Suprapubic skin (tissue), 3 donors: ENCODE data around the gene TMEM259.

Experiments
- CTCF ChIP-seq, 2 donors: fragments of 200-600 bp in 1 of 2; fragments of 450-650 bp in 1 of 2; sonication (generic) in 1 of 2; IDR thresholded peaks; one replicate each; pipeline ENCODE4 v1.5.1; 2016 to 2019; ENCODE audit warnings: antibody characterized with exemption in 2 of 2, mild to moderate bottlenecking in 1 of 2, moderate library complexity in 1 of 2
- POLR2A ChIP-seq, 2 donors: fragments of 450-650 bp; IDR thresholded peaks; one replicate each; pipeline ENCODE4 v1.6.1; 2017; ENCODE audit warnings: antibody characterized with exemption in 2 of 2, mild to moderate bottlenecking in 2 of 2, moderate library complexity in 2 of 2

DNA sequence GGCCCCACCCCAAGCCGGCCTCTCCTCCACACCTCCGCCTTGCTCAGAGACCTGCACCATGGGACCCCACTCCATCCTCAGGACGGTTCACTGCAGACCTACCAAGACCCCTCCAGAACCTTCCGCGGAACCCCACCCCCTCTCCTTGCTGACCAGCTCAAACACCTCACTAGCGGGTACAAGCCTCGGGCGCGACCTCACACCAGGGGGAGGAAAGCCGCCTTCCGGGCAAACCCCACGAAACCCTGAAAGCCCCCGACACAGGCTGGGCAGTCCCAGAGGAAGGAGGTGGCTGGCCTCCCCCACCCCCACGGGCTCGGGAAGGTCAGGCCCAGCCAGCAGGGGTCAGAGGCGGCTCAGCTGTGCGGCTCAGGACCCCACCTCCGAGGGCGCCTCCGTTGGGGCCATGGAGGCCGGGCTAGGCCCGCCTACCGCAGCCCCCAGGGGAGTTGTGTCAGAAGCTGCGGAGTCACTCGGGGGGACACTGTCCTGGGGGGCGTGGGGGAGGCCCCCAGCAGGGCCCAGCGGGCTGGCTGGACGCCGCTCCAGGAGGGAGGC, 10.9 kb downstream of the TMEM259 start:
- TF ChIP-seq CTCF (IDR thresholded peaks at IDR 0.05) (no peak), POLR2A (IDR thresholded peaks at IDR 0.05) (no peak)
